DOHH2 (cell line): Measurements from ENCODE around the gene SFXN1.

Experiments
- H3F3A ChIP-seq: fragments of 200-600 bp; sonication (generic), shearing (Covaris generic); 2 replicates; pipeline ENCODE4 v1.6.0; 2016; ENCODE audit warnings: antibody characterized with exemption, mild to moderate bottlenecking; ENCODE audit not compliant: control insufficient read depth, insufficient read depth
- H3K27ac ChIP-seq: fragments of 200-600 bp; sonication (generic); 2 replicates; pipeline ENCODE4 v1.5.1; 2014; ENCODE audit warnings: low read depth, mild to moderate bottlenecking, low read length, moderate library complexity
- H3K27me3 ChIP-seq: fragments of 200-600 bp; sonication (generic); 2 replicates; pipeline ENCODE4 v1.6.1; 2014; ENCODE audit warnings: mild to moderate bottlenecking, low read length, mixed read lengths; ENCODE audit not compliant: control insufficient read depth
- H3K36me3 ChIP-seq: fragments of 200-600 bp; sonication (generic); 2 replicates; pipeline ENCODE4 v1.6.1; 2014; ENCODE audit warnings: mild to moderate bottlenecking, low read length, moderate library complexity, mixed read lengths; ENCODE audit not compliant: control insufficient read depth
- H3K4me1 ChIP-seq: fragments of 200-600 bp; sonication (generic); 2 replicates; pipeline ENCODE4 v1.6.1; 2014; ENCODE audit warnings: mild to moderate bottlenecking, low read length, mixed read lengths; ENCODE audit not compliant: control insufficient read depth
- H3K4me2 ChIP-seq: fragments of 200-600 bp; sonication (generic); 2 replicates; pipeline ENCODE4 v1.6.0; 2014; ENCODE audit warnings: mild to moderate bottlenecking, low read length, moderate library complexity
- H3K4me3 ChIP-seq: fragments of 200-600 bp; sonication (generic); 2 replicates; pipeline ENCODE4 v1.5.1; 2014; ENCODE audit warnings: mild to moderate bottlenecking, low read length, mixed read lengths
- H3K79me2 ChIP-seq: fragments of 200-600 bp; sonication (generic); 2 replicates; pipeline ENCODE4 v1.6.1; 2014; ENCODE audit warnings: mild to moderate bottlenecking, low read length, mixed read lengths; ENCODE audit not compliant: control insufficient read depth
- H3K9me2 ChIP-seq: fragments of 200-600 bp; sonication (generic); replicated peaks from 2 replicates; pipeline ENCODE4 v1.6.1; 2014; ENCODE audit warnings: mild to moderate bottlenecking, low read length, mixed read lengths; ENCODE audit not compliant: control insufficient read depth
- H3K9me3 ChIP-seq: fragments of 200-600 bp; sonication (generic); 2 replicates; pipeline ENCODE4 v1.6.1; 2014; ENCODE audit warnings: antibody characterized with exemption, low read length, mixed read lengths; ENCODE audit not compliant: control insufficient read depth, insufficient read depth
- H4K20me1 ChIP-seq: fragments of 200-600 bp; sonication (generic); 2 replicates; pipeline ENCODE4 v1.6.0; 2014; ENCODE audit warnings: low read depth, mild to moderate bottlenecking, antibody characterized with exemption, low read length, moderate library complexity; ENCODE audit not compliant: control insufficient read depth, insufficient read depth
- EZH2phosphoT487 ChIP-seq: fragments of 200-600 bp; sonication (generic); IDR thresholded peaks from 2 replicates; pipeline ENCODE4 v1.6.1; 2017; ENCODE audit warnings: borderline replicate concordance, mild to moderate bottlenecking, antibody characterized with exemption, low read length, moderate library complexity, mixed read lengths
- TF ChIP-seq, protein P1 (sequence below): fragments of 200-600 bp; sonication (generic); IDR thresholded peaks from one replicate; pipeline ENCODE4 v1.5.1; 2014; ENCODE audit warnings: antibody characterized with exemption, mild to moderate bottlenecking, low read depth, low read length; ENCODE audit not compliant: poor library complexity, severe bottlenecking

SFXN1 gene

DNA sequence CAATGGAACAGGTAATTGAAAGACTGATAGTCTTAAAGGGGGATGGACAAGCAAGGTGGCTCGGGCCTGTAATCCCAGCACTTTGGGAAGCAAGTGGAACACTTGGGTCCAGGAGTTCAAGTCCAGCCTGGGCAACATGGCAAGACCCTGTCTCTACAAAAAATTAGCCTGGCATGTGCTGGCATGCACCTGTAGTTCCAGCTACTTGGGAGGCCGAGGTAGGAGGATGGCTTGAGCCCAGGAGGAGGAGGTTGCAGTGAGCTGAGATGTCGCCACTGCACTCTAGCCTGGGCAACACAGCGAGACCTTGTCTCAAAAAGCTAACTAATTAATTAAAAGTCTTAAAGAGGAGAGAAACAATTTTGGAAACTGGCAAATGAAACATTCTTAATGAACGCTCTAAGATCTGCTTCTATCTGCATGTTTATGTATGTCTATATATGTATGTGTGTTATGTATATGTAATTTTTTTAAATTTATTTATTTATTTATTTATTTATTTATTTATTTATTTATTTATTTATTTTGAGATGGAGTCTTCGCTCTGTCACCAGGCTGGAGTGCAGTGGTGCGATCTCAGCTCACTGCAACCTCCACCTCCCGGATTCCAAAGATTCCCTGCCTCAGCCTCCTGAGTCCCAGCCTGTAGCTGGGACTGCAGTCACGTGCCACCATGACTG lies 80.6 kb downstream of the SFXN1 start:
- Histone ChIP-seq H3K9me3 (no peaks in the 10 kb centered on the region), H3K79me2 (no peaks in the 10 kb centered on the region), H3K36me3 (no peaks in the 10 kb centered on the region), H4K20me1 (no peaks in the 10 kb centered on the region), H3K4me3 (no peak overlapping the region), H3K4me1 (no peaks in the 10 kb centered on the region), H3F3A (no peaks in the 10 kb centered on the region), H3K27ac (no peak overlapping the region), H3K4me2 (no peak overlapping the region), H3K9me2 (no peaks in the 10 kb centered on the region), H3K27me3 (peaks cover 4% of the 10 kb centered on the region; the same call in 1 of the 2 replicates)
- TF ChIP-seq, protein P1, sequence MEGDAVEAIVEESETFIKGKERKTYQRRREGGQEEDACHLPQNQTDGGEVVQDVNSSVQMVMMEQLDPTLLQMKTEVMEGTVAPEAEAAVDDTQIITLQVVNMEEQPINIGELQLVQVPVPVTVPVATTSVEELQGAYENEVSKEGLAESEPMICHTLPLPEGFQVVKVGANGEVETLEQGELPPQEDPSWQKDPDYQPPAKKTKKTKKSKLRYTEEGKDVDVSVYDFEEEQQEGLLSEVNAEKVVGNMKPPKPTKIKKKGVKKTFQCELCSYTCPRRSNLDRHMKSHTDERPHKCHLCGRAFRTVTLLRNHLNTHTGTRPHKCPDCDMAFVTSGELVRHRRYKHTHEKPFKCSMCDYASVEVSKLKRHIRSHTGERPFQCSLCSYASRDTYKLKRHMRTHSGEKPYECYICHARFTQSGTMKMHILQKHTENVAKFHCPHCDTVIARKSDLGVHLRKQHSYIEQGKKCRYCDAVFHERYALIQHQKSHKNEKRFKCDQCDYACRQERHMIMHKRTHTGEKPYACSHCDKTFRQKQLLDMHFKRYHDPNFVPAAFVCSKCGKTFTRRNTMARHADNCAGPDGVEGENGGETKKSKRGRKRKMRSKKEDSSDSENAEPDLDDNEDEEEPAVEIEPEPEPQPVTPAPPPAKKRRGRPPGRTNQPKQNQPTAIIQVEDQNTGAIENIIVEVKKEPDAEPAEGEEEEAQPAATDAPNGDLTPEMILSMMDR, result no peak
- no peak for TF ChIP-seq EZH2phosphoT487

DNA sequence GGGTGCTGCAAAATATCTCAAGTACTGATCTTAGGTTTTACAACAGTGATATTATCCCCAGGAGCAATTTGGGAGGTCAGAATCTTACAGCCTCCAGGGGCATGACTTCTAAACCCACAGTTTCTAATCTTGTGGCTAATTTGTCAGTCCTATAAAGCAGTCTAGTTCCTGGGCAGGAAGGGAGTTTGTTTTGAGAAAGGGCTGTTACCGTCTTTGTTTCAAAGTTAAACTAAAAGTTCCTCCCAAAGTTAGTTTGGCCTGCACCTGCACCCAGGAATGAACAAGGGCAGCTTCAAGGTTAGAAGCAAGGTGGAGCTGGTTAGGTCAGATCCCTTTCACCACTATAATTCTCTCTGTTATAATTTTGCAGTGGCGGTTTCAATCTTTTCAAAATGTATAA lies 81.7 kb downstream of the SFXN1 start:
- Histone ChIP-seq H3K4me2 (no peak overlapping the region), H3K9me2 (no peaks in the 10 kb centered on the region), H3K36me3 (no peaks in the 10 kb centered on the region), H3K4me3 (no peak overlapping the region), H3K27me3 (no peaks in the 10 kb centered on the region), H3F3A (no peaks in the 10 kb centered on the region), H4K20me1 (no peaks in the 10 kb centered on the region), H3K9me3 (no peaks in the 10 kb centered on the region), H3K79me2 (no peaks in the 10 kb centered on the region), H3K27ac (no peak overlapping the region), H3K4me1 (no peaks in the 10 kb centered on the region)
- TF ChIP-seq, protein P1, result no peak
- no peak for TF ChIP-seq EZH2phosphoT487

DNA sequence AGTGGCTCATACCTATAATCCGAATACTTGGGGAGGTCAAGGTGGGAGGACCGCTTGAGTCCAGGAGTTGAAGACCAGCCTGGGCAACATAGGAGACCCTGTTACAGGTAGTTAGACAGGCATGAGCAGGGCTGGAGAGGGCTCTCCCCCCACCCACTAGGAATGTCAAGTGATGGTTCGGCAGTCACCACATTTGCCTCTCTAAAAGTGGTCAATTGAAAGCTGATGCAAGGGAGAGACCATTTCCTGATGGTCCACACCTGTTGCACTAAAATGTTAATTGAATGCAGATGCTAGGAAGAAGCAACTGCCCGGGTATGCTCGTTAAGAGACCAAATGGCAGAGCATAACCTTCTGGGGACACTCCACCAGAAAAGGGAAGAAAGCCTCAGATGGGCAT lies 82.7 kb downstream of the SFXN1 start:
- H3K9me3 ChIP-seq, result no peaks in the 10 kb centered on the region
- no peaks in the 10 kb centered on the region for H3F3A ChIP-seq
- H3K36me3 ChIP-seq, result no peaks in the 10 kb centered on the region
- no peaks in the 10 kb centered on the region for H3K9me2 ChIP-seq
- no peak for TF ChIP-seq EZH2phosphoT487
- TF ChIP-seq, protein P1, result no peak
- H3K27me3 ChIP-seq, result peaks cover 2% of the 10 kb centered on the region; the same call in 1 of the 2 replicates
- H3K4me3 ChIP-seq, result no peak overlapping the region
- no peaks in the 10 kb centered on the region for H4K20me1 ChIP-seq
- no peaks in the 10 kb centered on the region for H3K79me2 ChIP-seq
- no peak overlapping the region for H3K27ac ChIP-seq
- no peak overlapping the region for H3K4me2 ChIP-seq
- no peaks in the 10 kb centered on the region for H3K4me1 ChIP-seq
